SIG-M5 treated with dmso at 0.1 percent for 504 hours (cell line): ENCODE measurements around the gene GNAL.
A peak's percentile ranks its signal among the peaks of the same experiment; 100 is the strongest.

Source experiments
- DNase-seq: peaks from one replicate; lab custom pipeline; 2025; ENCODE audit not compliant: unreplicated experiment; lab: John Stamatoyannopoulos, UW

GNAL gene

GRCh38 chr18:11724781-11725180, 35.7 kb downstream of the GNAL start:
- DNase-seq = no peak

GRCh38 chr18:11726556-11726955, 37.5 kb downstream of the GNAL start:
- no peak for DNase-seq

- peak; percentile 15 for DNase-seq
Observed at GRCh38 chr18:11728249-11728648, 39.2 kb downstream of the GNAL start.

- DNase-seq = no peak
Observed at GRCh38 chr18:11729556-11729955, 40.5 kb downstream of the GNAL start.

GRCh38 chr18:11733031-11733430, 44.0 kb downstream of the GNAL start:
- DNase-seq = peak; percentile 56

- no peak for DNase-seq
Observed at GRCh38 chr18:11736656-11737055, 47.6 kb downstream of the GNAL start.

- DNase-seq = no peak
Observed at GRCh38 chr18:11739893-11740292, 50.8 kb downstream of the GNAL start.

- no peak for DNase-seq
Observed at GRCh38 chr18:11740461-11740860, 51.4 kb downstream of the GNAL start.

- DNase-seq = peak; percentile 48
Observed at GRCh38 chr18:11741505-11742145, 52.6 kb downstream of the GNAL start.

GRCh38 chr18:11745521-11745920, 56.5 kb downstream of the GNAL start:
- DNase-seq = no peak

GRCh38 chr18:11747286-11747685, 58.2 kb downstream of the GNAL start:
- DNase-seq = no peak

- no peak for DNase-seq
Observed at GRCh38 chr18:11747731-11748130, 58.7 kb downstream of the GNAL start.

GRCh38 chr18:11749305-11749704, 60.2 kb downstream of the GNAL start:
- no peak for DNase-seq

- DNase-seq = no peak
Observed at GRCh38 chr18:11750171-11750570, 61.1 kb downstream of the GNAL start.

GRCh38 chr18:11750581-11751310, 61.7 kb downstream of the GNAL start:
- no peak for DNase-seq

GRCh38 chr18:11751341-11752115, 62.5 kb downstream of the GNAL start:
- no peak for DNase-seq

GRCh38 chr18:11752116-11752911, 63.2 kb downstream of the GNAL start:
- no peak for DNase-seq

- no peak for DNase-seq
Observed at GRCh38 chr18:11754979-11755378, 65.9 kb downstream of the GNAL start.

- no peak for DNase-seq
Observed at GRCh38 chr18:11757084-11757590, 68.1 kb downstream of the GNAL start.

GRCh38 chr18:11759456-11759855, 70.4 kb downstream of the GNAL start:
- DNase-seq = no peak
